GM23248 (cell line): ENCODE measurements around the gene TSHZ2. TPM values are rescaled to one million over a fixed set of nuclear protein-coding genes. Genes with fewer than 3 reads are reported as not detected.

Experiments used
- DNase-seq: peaks from one replicate; pipeline ENCODE4 v3.0.0-alpha.2; 2015
- H2AFZ ChIP-seq: fragments of 200-600 bp; sonication (generic); 2 replicates; pipeline ENCODE4 v1.6.1; 2016; ENCODE audit warnings: antibody characterized with exemption
- H3F3A ChIP-seq: fragments of 200-600 bp; sonication (generic); 2 replicates; pipeline ENCODE4 v1.6.1; 2016; ENCODE audit warnings: mild to moderate bottlenecking, antibody characterized with exemption, mixed run types; ENCODE audit not compliant: insufficient read depth
- H3K27ac ChIP-seq: fragments of 200-600 bp; sonication (generic); 2 replicates; pipeline ENCODE4 v1.5.1; 2016; ENCODE audit warnings: mild to moderate bottlenecking
- H3K27me3 ChIP-seq: fragments of 200-600 bp; sonication (generic); replicated peaks from 2 replicates; pipeline ENCODE4 v1.6.1; 2016; ENCODE audit warnings: mild to moderate bottlenecking; ENCODE audit not compliant: insufficient read depth
- H3K36me3 ChIP-seq: fragments of 200-600 bp; sonication (generic); 2 replicates; pipeline ENCODE4 v1.6.1; 2016; ENCODE audit warnings: low read depth, mild to moderate bottlenecking
- H3K4me1 ChIP-seq: fragments of 200-600 bp; sonication (generic); 2 replicates; pipeline ENCODE4 v1.6.1; 2016; ENCODE audit warnings: mild to moderate bottlenecking; ENCODE audit not compliant: insufficient read depth
- H3K4me2 ChIP-seq: fragments of 200-600 bp; sonication (generic); one replicate; pipeline ENCODE4 v1.6.1; 2016; ENCODE audit warnings: mild to moderate bottlenecking; ENCODE audit not compliant: unreplicated experiment
- H3K4me3 ChIP-seq: fragments of 200-600 bp; sonication (generic); 2 replicates; pipeline ENCODE4 v1.5.1; 2016; ENCODE audit warnings: mild to moderate bottlenecking
- H3K79me2 ChIP-seq: fragments of 200-600 bp; sonication (generic); 2 replicates; pipeline ENCODE4 v1.6.1; 2016; ENCODE audit warnings: mild to moderate bottlenecking; ENCODE audit not compliant: insufficient read depth
- H3K9ac ChIP-seq: fragments of 200-600 bp; sonication (generic); 2 replicates; pipeline ENCODE4 v1.6.1; 2016; ENCODE audit warnings: mild to moderate bottlenecking
- H3K9me2 ChIP-seq: fragments of 200-600 bp; sonication (generic); 2 replicates; pipeline ENCODE4 v1.6.1; 2016; ENCODE audit warnings: mixed run types, mild to moderate bottlenecking, moderate library complexity; ENCODE audit not compliant: insufficient read depth
- H3K9me3 ChIP-seq: fragments of 200-600 bp; sonication (generic); one replicate; pipeline ENCODE4 v1.6.1; 2017; ENCODE audit warnings: low read depth
- H4K20me1 ChIP-seq: fragments of 200-600 bp; sonication (generic); 2 replicates; pipeline ENCODE4 v1.6.0; 2016; ENCODE audit not compliant: insufficient read depth
- EZH2 ChIP-seq: fragments of 200-600 bp; sonication (generic); IDR thresholded peaks from 2 replicates; pipeline ENCODE4 v1.6.1; 2018; ENCODE audit warnings: antibody characterized with exemption, mild to moderate bottlenecking; ENCODE audit not compliant: insufficient read depth, poor library complexity, severe bottlenecking
- EZH2phosphoT487 ChIP-seq: fragments of 200-600 bp; sonication (generic); IDR thresholded peaks from 2 replicates; pipeline ENCODE4 v1.6.1; 2018; ENCODE audit warnings: antibody characterized with exemption, moderate library complexity, mild to moderate bottlenecking, low read depth; ENCODE audit not compliant: insufficient read depth
- WGBS, 2 experiments: methylation state at CpG; one replicate each; pipeline ENCODE4 v1.1.6; 2015 to 2017; ENCODE audit warnings: low lambda C conversion rate in 2 of 2, low coverage in 1 of 2; ENCODE audit errors: missing lambda C conversion rate in 2 of 2; 5-methylcytosine and 5-hydroxymethylcytosine counted together
- in situ Hi-C: fragments of 300-500 bp; cut with MboI; formaldehyde crosslinking; loops from 2 replicates; pipeline ENCODE4 v1.15.0; 2020
- polyA plus RNA-seq: library from polyadenylated mRNA; unstranded; fragments of >200 nt; fragmentation: Nextera tagmentation; extraction: Ambion mirVana; gene quantifications from 2 replicates; pipeline ENCODE4 v1.2.1, GENCODE V29; 2016
- total RNA-seq: library from RNA; depleted of rRNA; stranded (reverse); fragments of >200 nt; shearing (Covaris generic); gene quantifications from 2 replicates; pipeline ENCODE4 v1.2.3, GENCODE V29; 2014

TSHZ2 gene
- total and polyA plus RNA-seq, 2 experiments from 2014 or later: 4.5 to 13.4 TPM

DNA sequence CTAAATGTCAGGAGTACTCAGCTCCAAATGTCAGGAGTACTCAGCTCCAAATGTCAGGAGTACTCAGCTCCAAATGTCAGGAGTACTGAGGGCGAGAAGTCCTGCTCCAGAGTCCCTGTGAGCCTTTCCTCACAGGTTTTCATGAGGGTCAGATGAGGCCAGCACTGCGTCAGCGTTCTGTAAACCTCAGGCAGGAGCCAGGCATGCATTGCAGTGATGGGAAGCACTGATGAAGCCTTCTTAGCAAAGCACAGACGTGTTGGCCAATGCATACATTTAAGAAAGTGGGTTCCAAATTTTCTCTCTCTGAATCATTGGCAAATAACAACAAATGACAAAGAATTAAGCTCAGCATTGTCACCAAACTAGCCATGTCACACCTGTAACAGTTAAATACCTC lies 366.6 kb downstream of the TSHZ2 start:
- H3K79me2 ChIP-seq: no peaks in the 10 kb centered on the region
- in situ Hi-C loops: no loop called here
- H3K4me1 ChIP-seq: no peaks in the 10 kb centered on the region
- no peaks in the 10 kb centered on the region for H3K9me3 ChIP-seq
- no peak for TF ChIP-seq EZH2
- TF ChIP-seq EZH2phosphoT487: no peak
- 83 to 87% methylated on average over 4 of the region's 4 CpGs for WGBS, 2 experiments
- H3K9me2 ChIP-seq: no peaks in the 10 kb centered on the region
- no peak overlapping the region for H3K27ac ChIP-seq
- H3K4me3 ChIP-seq: no peak overlapping the region
- H3K36me3 ChIP-seq: no peaks in the 10 kb centered on the region
- DNase-seq: no peak
- no peaks in the 10 kb centered on the region for H3K27me3 ChIP-seq
- no peaks in the 10 kb centered on the region for H4K20me1 ChIP-seq
- no peaks in the 10 kb centered on the region for H3F3A ChIP-seq
- no peak overlapping the region for H3K9ac ChIP-seq
- H3K4me2 ChIP-seq: no peak overlapping the region
- no peak overlapping the region for H2AFZ ChIP-seq

- H3K79me2 ChIP-seq: no peaks in the 10 kb centered on the region
- H3K27me3 ChIP-seq: no peaks in the 10 kb centered on the region
- H3K36me3 ChIP-seq: no peaks in the 10 kb centered on the region
- no peak overlapping the region for H2AFZ ChIP-seq
- no peak overlapping the region for H3K4me2 ChIP-seq
- no peak overlapping the region for H3K27ac ChIP-seq
- in situ Hi-C loops: no loop called here
- 72 to 77% methylated on average over 6 of the region's 6 CpGs for WGBS, 2 experiments
- no peaks in the 10 kb centered on the region for H3K9me3 ChIP-seq
- H3K9me2 ChIP-seq: no peaks in the 10 kb centered on the region
- no peaks in the 10 kb centered on the region for H3K4me1 ChIP-seq
- H4K20me1 ChIP-seq: no peaks in the 10 kb centered on the region
- H3K4me3 ChIP-seq: no peak overlapping the region
- no peak overlapping the region for H3K9ac ChIP-seq
- TF ChIP-seq EZH2 (no peak), EZH2phosphoT487 (no peak)
- H3F3A ChIP-seq: no peaks in the 10 kb centered on the region
- no peak for DNase-seq
Observed at GRCh38 chr20:53342429-53342828, 370.3 kb downstream of the TSHZ2 start.

GRCh38 chr20:53343448-53343847 lies 371.3 kb downstream of the TSHZ2 start:
- TF ChIP-seq EZH2 (no peak), EZH2phosphoT487 (no peak)
- 87% methylated on average over 6 of the region's 6 CpGs for WGBS, 2 experiments

GRCh38 chr20:53344891-53345290 lies 372.7 kb downstream of the TSHZ2 start:
- H3K36me3 ChIP-seq: no peaks in the 10 kb centered on the region
- 71 to 85% methylated on average over 1 of the region's 1 CpG for WGBS, 2 experiments
- no peak overlapping the region for H3K4me2 ChIP-seq
- in situ Hi-C loops: no loop called here
- no peak overlapping the region for H3K4me3 ChIP-seq
- H2AFZ ChIP-seq: no peak overlapping the region
- DNase-seq: no peak
- no peak overlapping the region for H3K27ac ChIP-seq
- no peaks in the 10 kb centered on the region for H3K27me3 ChIP-seq
- no peaks in the 10 kb centered on the region for H3K4me1 ChIP-seq
- H3K79me2 ChIP-seq: no peaks in the 10 kb centered on the region
- TF ChIP-seq EZH2phosphoT487 (no peak), EZH2 (no peak)
- no peaks in the 10 kb centered on the region for H3K9me3 ChIP-seq
- H4K20me1 ChIP-seq: no peaks in the 10 kb centered on the region
- H3K9me2 ChIP-seq: no peaks in the 10 kb centered on the region
- no peaks in the 10 kb centered on the region for H3F3A ChIP-seq
- H3K9ac ChIP-seq: no peak overlapping the region

More at GRCh38 chr20:53343448-53343847, 371.3 kb downstream of the TSHZ2 start:
- Histone ChIP-seq H3K36me3 (no peaks in the 10 kb centered on the region), H3K79me2 (no peaks in the 10 kb centered on the region), H3K27me3 (no peaks in the 10 kb centered on the region), H3K9ac (no peak overlapping the region), H3K27ac (no peak overlapping the region), H3K4me2 (no peak overlapping the region), H3K9me2 (no peaks in the 10 kb centered on the region), H3F3A (no peaks in the 10 kb centered on the region), H3K4me3 (no peak overlapping the region), H2AFZ (no peak overlapping the region), H3K9me3 (no peaks in the 10 kb centered on the region), H3K4me1 (no peaks in the 10 kb centered on the region), H4K20me1 (no peaks in the 10 kb centered on the region)
- DNase-seq: no peak
- in situ Hi-C loops: no loop called here
